ENCODE results near the gene ANK3.

The ANK3 gene

GRCh38 chr10:60376221-60377041 is 13.2 kb downstream of the ANK3 start:
- DNase-seq, result no peak

- no peak for DNase-seq
Measured at GRCh38 chr10:60375293-60376004, 14.2 kb downstream of the ANK3 start.

- DNase-seq, result no peak
Measured at GRCh38 chr10:60374836-60375235, 14.8 kb downstream of the ANK3 start.

GRCh38 chr10:60372436-60372835 is 17.2 kb downstream of the ANK3 start:
- DNase-seq, result no peak

GRCh38 chr10:60369547-60369930 is 20.1 kb downstream of the ANK3 start:
- no peak for DNase-seq

GRCh38 chr10:60368875-60369546 is 20.7 kb downstream of the ANK3 start:
- DNase-seq, result no peak

GRCh38 chr10:60367901-60368300 is 21.8 kb downstream of the ANK3 start:
- DNase-seq, result no peak

GRCh38 chr10:60367431-60367830 is 22.2 kb downstream of the ANK3 start:
- no peak for DNase-seq

GRCh38 chr10:60367024-60367423 is 22.7 kb downstream of the ANK3 start:
- DNase-seq, result no peak

GRCh38 chr10:60363187-60363586 is 26.5 kb downstream of the ANK3 start:
- no peak for DNase-seq

GRCh38 chr10:60362461-60362860 is 27.2 kb downstream of the ANK3 start:
- DNase-seq, result no peak

- no peak for DNase-seq
Measured at GRCh38 chr10:60359066-60359465, 30.6 kb downstream of the ANK3 start.

GRCh38 chr10:60358282-60358681 is 31.4 kb downstream of the ANK3 start:
- DNase-seq, result no peak

GRCh38 chr10:60353519-60354258 is 36.0 kb downstream of the ANK3 start:
- DNase-seq, result no peak

- no peak for DNase-seq
Measured at GRCh38 chr10:60352105-60352504, 37.6 kb downstream of the ANK3 start.

- DNase-seq, result no peak
Measured at GRCh38 chr10:60351191-60351853, 38.4 kb downstream of the ANK3 start.

GRCh38 chr10:60350400-60350799 is 39.3 kb downstream of the ANK3 start:
- no peak for DNase-seq

GRCh38 chr10:60349426-60349825 is 40.2 kb downstream of the ANK3 start:
- DNase-seq, result no peak

GRCh38 chr10:60348982-60349381 is 40.7 kb downstream of the ANK3 start:
- DNase-seq, result no peak

GRCh38 chr10:60347270-60347669 is 42.4 kb downstream of the ANK3 start:
- DNase-seq, result no peak

- DNase-seq, result no peak
Measured at GRCh38 chr10:60346661-60347060, 43.0 kb downstream of the ANK3 start.

GRCh38 chr10:60343254-60343653 is 46.4 kb downstream of the ANK3 start:
- no peak for DNase-seq

- no peak for DNase-seq
Measured at GRCh38 chr10:60341969-60342368, 47.7 kb downstream of the ANK3 start.

All from NCI-H1436 (cell line).